HUES48 (cell line): ENCODE measurements around the gene NKD1.

Experiments used
- H3K27ac ChIP-seq: one replicate; pipeline ENCODE4 v1.7.0; 2013; ENCODE audit warnings: low read depth, low read length, inconsistent platforms
- H3K27me3 ChIP-seq: 2 replicates; pipeline ENCODE4 v1.6.1; 2013; ENCODE audit warnings: mild to moderate bottlenecking, low read length; ENCODE audit not compliant: control insufficient read depth, insufficient read depth
- H3K36me3 ChIP-seq: 2 replicates; pipeline ENCODE4 v1.6.1; 2013; ENCODE audit warnings: low read length; ENCODE audit not compliant: control insufficient read depth, insufficient read depth
- H3K4me1 ChIP-seq: 2 replicates; pipeline ENCODE4 v1.6.1; 2013; ENCODE audit warnings: mild to moderate bottlenecking, low read length; ENCODE audit not compliant: control insufficient read depth, insufficient read depth
- H3K4me3 ChIP-seq: 2 replicates; pipeline ENCODE4 v1.5.1; 2013; ENCODE audit warnings: mild to moderate bottlenecking, low read depth, low read length
- H3K9ac ChIP-seq: 2 replicates; pipeline ENCODE4 v1.6.1; 2013; ENCODE audit warnings: mild to moderate bottlenecking, low read depth, low read length, moderate library complexity
- H3K9me3 ChIP-seq: 2 replicates; pipeline ENCODE4 v1.6.1; 2013; ENCODE audit warnings: low read length; ENCODE audit not compliant: control insufficient read depth, insufficient read depth

The NKD1 gene

GRCh38 chr16:50520451-50521245 is 27.5 kb upstream of the NKD1 start:
- Histone ChIP-seq H3K4me1 (no peaks in the 10 kb centered on the region), H3K4me3 (no peak overlapping the region), H3K9ac (no peak overlapping the region), H3K36me3 (no peaks in the 10 kb centered on the region), H3K27me3 (no peaks in the 10 kb centered on the region), H3K27ac (no peak overlapping the region), H3K9me3 (peaks cover 13% of the 10 kb centered on the region; the same call in 1 of the 2 replicates)

GRCh38 chr16:50521246-50521900 is 26.8 kb upstream of the NKD1 start:
- Histone ChIP-seq H3K4me1 (no peaks in the 10 kb centered on the region), H3K9me3 (peaks cover 8% of the 10 kb centered on the region; the same call in 1 of the 2 replicates), H3K4me3 (no peak overlapping the region), H3K27me3 (no peaks in the 10 kb centered on the region), H3K36me3 (no peaks in the 10 kb centered on the region), H3K27ac (no peak overlapping the region), H3K9ac (no peak overlapping the region)

- no peak overlapping the region for H3K9ac ChIP-seq
- H3K27ac ChIP-seq, result no peak overlapping the region
- H3K27me3 ChIP-seq, result no peaks in the 10 kb centered on the region
- H3K4me3 ChIP-seq, result no peak overlapping the region
- H3K9me3 ChIP-seq, result peaks cover 2% of the 10 kb centered on the region; the same call in 1 of the 2 replicates
- no peaks in the 10 kb centered on the region for H3K36me3 ChIP-seq
- H3K4me1 ChIP-seq, result no peaks in the 10 kb centered on the region
Measured at GRCh38 chr16:50522324-50522723, 25.9 kb upstream of the NKD1 start.

DNA sequence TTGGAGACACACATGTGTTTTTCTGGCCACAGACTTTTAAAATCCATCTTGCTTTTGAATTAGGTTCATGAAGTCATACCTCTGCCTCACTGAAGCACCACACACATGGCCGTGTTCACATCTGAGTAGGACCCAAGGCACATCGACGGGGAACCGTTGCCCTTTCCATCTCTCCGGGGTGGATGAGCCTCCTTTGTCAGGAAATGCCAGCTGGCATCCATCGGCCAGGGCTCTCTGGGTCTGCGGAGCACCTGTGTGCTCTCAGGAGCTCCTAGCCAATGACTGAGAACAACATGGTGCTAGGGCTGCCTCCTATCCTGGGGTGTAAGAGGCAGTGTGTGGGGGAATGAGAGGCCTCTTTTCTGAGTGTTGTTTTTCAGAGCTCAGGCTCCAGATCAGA is 24.5 kb upstream of the NKD1 start:
- H3K27me3 ChIP-seq, result no peaks in the 10 kb centered on the region
- H3K27ac ChIP-seq, result no peak overlapping the region
- H3K36me3 ChIP-seq, result no peaks in the 10 kb centered on the region
- no peaks in the 10 kb centered on the region for H3K4me1 ChIP-seq
- no peaks in the 10 kb centered on the region for H3K9me3 ChIP-seq
- no peak overlapping the region for H3K9ac ChIP-seq
- H3K4me3 ChIP-seq, result no peak overlapping the region

DNA sequence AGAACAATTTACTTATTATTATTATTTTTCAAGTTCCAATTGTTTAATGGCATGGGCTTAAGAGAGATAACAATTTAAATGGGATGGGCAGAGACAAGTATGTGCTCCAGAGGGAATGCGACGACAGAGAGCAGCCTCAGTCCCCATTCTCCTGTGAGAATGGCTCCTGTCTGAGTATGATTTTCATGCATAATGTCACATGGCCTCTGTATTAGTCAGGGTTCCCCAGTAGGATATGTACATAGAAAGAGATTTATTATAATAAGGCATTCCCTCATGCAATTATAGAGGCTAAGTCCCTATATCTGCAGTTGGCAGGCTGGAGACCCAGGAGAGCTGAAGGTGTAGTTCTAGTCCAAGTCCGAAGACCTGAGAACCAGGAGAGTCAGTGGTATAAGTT is 22.9 kb upstream of the NKD1 start:
- H3K27ac ChIP-seq, result no peak overlapping the region
- no peak overlapping the region for H3K9ac ChIP-seq
- peaks cover 7% of the 10 kb centered on the region for H3K9me3 ChIP-seq
- no peak overlapping the region for H3K4me3 ChIP-seq
- H3K27me3 ChIP-seq, result no peaks in the 10 kb centered on the region
- H3K4me1 ChIP-seq, result no peaks in the 10 kb centered on the region
- H3K36me3 ChIP-seq, result no peaks in the 10 kb centered on the region

GRCh38 chr16:50525716-50526115 is 22.5 kb upstream of the NKD1 start:
- Histone ChIP-seq H3K4me1 (no peaks in the 10 kb centered on the region), H3K9me3 (peaks cover 7% of the 10 kb centered on the region), H3K4me3 (no peak overlapping the region), H3K9ac (no peak overlapping the region), H3K36me3 (no peaks in the 10 kb centered on the region), H3K27ac (no peak overlapping the region), H3K27me3 (no peaks in the 10 kb centered on the region)

DNA sequence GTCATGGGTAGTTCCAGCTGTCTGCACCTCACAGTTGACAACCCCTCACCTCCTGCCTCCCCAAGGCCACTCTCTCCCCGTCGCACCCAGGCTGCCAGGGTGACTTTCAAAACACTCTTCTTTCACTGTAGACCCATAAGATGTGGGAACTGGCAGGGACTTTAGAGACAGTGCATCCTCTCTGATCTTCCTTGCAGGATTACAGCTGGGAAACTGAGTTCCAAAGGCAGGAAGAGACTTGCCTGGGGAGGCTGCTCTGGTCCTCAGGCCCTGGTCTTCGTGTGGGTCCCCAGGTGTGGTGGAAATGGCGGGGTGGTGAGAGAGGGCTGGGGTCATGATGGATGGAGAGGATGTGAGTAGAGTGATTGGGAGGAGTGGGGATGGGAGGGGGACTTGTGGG is 21.9 kb upstream of the NKD1 start:
- Histone ChIP-seq H3K36me3 (no peaks in the 10 kb centered on the region), H3K27ac (no peak overlapping the region), H3K9ac (no peak overlapping the region), H3K4me1 (no peaks in the 10 kb centered on the region), H3K9me3 (peaks cover 7% of the 10 kb centered on the region), H3K27me3 (no peaks in the 10 kb centered on the region), H3K4me3 (no peak overlapping the region)

- no peaks in the 10 kb centered on the region for H3K27me3 ChIP-seq
- peaks cover 7% of the 10 kb centered on the region for H3K9me3 ChIP-seq
- H3K9ac ChIP-seq, result no peak overlapping the region
- H3K36me3 ChIP-seq, result no peaks in the 10 kb centered on the region
- no peak overlapping the region for H3K27ac ChIP-seq
- no peak overlapping the region for H3K4me3 ChIP-seq
- H3K4me1 ChIP-seq, result no peaks in the 10 kb centered on the region
Measured at GRCh38 chr16:50526796-50527195, 21.4 kb upstream of the NKD1 start.

GRCh38 chr16:50528820-50529219 is 19.4 kb upstream of the NKD1 start:
- H3K27ac ChIP-seq, result no peak overlapping the region
- no peaks in the 10 kb centered on the region for H3K27me3 ChIP-seq
- no peak overlapping the region for H3K4me3 ChIP-seq
- peaks cover 7% of the 10 kb centered on the region for H3K9me3 ChIP-seq
- no peaks in the 10 kb centered on the region for H3K36me3 ChIP-seq
- H3K9ac ChIP-seq, result no peak overlapping the region
- H3K4me1 ChIP-seq, result no peaks in the 10 kb centered on the region

DNA sequence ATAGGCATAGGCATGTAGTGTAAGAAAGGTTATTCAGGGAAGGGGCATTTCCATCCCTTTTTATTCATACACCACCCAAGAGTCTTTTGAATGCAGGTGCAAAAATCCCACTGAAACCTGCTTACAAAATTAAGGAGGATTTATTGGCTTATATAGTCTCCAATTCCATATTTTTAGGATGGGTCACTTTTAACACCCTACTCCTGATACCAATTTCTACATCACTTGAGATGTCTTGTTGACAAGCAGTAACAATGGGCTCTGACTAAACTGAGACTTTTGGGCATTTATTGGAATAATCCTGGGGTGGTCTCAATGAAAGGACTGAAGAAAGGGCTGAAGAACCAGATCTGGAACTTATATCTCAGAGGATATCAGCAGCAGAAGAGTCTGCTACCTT is 18.9 kb upstream of the NKD1 start:
- Histone ChIP-seq H3K27ac (no peak overlapping the region), H3K9ac (no peak overlapping the region), H3K4me3 (no peak overlapping the region), H3K36me3 (no peaks in the 10 kb centered on the region), H3K9me3 (peaks cover 7% of the 10 kb centered on the region), H3K4me1 (no peaks in the 10 kb centered on the region), H3K27me3 (no peaks in the 10 kb centered on the region)
